ENCODE results near the gene SMIM35. TPM values are rescaled to one million over a fixed set of nuclear protein-coding genes. Genes with fewer than 3 reads are reported as not detected.

Gene SMIM35
- total and polyA plus RNA-seq, 7 donors = 0.09 TPM; not detected in 6

DNA sequence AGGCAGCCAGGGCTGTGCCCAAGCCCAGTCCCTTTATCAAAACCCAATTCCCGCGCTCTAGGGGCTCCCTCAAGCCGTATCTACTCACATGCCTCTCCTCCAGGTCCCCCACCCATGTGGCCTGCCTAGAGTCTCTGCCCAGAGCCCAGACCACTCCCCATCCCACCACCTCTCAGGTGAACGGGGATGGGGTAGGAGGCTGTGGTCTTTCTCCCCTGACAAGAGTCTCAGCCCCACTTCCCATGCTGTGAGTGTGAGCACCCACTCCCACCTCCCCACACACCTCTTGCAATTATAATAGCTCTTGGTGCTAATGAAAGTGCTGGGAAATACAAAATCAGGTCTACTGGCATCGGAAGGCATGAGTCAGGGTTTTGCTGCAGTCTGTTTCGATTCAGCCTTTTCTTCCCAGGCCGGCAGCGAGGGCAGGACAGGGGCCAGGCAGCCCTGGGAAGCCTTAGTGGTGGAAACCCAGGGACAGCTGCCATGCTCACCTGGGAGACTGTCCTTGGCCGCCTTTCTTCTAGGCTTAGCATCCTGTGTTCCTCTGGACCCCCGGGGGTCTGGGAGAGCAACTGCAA is 26.6 kb downstream of the SMIM35 start:
- Histone ChIP-seq H3K4me1 (peaks cover 15% of the 10 kb centered on the region), H3K36me3 (ENCODE audit: insufficient read depth in 1 of 2, low read depth in 1 of 2) (no peaks in the 10 kb centered on the region), H3K27me3 (ENCODE audit: insufficient read depth in 3 of 3, low read length in 2 of 3) (no peaks in the 10 kb centered on the region), H3K9me3 (no peaks in the 10 kb centered on the region), H3K4me3 (no peak overlapping the region), H3K27ac (peak overlapping the region; percentile 37)
- DNase-seq = peak in 1 of 2 donors; percentile 34
- WGBS, 3 donors = 85 to 88% (median 86%) methylated on average over 9 to 10 of the region's 10 CpGs
- TF ChIP-seq, protein P1, sequence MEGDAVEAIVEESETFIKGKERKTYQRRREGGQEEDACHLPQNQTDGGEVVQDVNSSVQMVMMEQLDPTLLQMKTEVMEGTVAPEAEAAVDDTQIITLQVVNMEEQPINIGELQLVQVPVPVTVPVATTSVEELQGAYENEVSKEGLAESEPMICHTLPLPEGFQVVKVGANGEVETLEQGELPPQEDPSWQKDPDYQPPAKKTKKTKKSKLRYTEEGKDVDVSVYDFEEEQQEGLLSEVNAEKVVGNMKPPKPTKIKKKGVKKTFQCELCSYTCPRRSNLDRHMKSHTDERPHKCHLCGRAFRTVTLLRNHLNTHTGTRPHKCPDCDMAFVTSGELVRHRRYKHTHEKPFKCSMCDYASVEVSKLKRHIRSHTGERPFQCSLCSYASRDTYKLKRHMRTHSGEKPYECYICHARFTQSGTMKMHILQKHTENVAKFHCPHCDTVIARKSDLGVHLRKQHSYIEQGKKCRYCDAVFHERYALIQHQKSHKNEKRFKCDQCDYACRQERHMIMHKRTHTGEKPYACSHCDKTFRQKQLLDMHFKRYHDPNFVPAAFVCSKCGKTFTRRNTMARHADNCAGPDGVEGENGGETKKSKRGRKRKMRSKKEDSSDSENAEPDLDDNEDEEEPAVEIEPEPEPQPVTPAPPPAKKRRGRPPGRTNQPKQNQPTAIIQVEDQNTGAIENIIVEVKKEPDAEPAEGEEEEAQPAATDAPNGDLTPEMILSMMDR (IDR thresholded peaks at IDR 0.05) = no peak
- ATAC-seq = peak in 3 of 4 donors; percentile 14 to 32 (median 19)
- intact Hi-C loops (cut with DNase I) = no loop called here

DNA sequence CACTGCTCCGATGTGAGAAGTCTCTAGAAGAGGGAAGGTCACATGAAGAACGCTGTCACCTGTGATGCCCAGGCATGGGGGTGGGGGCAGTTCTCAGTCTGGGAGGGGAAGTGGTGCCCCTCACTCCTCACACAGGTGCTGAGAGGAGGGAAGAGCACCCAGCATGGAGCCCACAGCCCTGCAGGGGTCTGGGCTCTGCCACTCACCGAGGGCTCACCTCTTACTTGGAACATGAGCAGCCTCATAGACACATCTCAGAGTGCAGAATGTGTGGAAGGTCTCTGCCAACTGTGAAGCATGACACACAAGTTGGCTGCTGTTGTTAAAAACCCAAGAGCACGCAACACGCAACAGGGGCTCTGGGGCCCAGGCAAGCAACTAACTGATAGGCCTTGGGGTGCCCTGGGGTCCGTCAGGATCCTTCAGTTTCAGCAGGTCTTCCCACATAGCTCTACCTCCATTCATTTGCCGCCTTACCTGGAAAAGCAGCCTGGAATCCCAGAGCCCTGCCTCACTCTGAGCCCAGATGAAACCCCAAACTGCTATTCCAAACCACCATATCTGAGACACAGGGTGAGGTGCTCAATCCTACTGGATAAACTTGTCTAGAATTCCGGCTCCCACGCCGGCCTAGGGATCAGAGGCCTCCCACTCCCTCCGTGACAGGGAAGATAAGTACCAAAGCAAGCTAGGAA is 27.4 kb downstream of the SMIM35 start:
- H3K27ac ChIP-seq = peak overlapping the region; percentile 37

DNA sequence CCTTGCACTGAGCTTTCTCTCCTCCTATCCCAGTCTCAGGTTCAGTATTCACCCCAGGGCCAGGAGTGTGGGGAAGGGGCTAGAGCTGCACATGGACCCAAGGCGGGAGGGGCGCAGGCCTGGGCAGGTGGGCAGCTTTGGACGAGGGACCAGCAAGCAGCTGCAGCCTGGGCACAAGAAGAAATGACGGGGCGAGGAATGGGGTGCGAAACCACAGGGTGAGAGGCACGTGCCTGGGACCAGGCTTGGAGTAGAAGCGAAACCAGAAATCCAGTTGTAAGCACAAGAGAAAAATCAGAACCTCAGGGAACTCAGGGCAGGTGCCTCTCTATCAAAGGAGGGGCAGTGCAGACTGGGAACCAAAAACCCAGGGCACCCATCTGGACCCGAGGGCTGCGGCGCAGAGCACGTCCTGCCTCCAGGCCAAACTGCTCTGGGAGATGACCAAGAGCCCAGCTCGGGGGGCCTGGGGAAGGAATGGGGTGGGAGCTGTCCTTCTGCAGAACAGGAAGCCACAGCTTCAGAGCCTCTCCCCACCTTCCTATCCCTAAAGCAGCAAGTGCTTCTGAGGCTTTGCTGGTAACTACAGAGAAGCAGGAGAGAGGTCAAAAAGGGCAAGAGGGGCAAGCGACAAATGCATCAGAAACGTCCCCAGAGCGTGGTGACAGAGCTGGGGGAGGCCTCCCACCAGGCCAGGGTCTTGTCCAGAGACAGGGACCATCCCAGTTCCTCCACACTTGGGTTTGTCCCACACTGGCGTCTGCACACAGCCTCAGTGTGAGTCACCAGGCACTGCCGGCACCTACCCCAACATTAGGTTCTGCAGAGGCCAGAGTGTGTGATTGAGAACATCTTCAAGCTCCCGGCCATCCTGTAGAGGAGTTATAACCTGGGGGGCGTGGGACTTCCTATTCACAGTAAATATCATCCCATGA is 28.2 kb downstream of the SMIM35 start:
- Histone ChIP-seq H3K27ac (no peak overlapping the region), H3K27me3 (ENCODE audit: insufficient read depth in 3 of 3, low read length in 2 of 3) (no peaks in the 10 kb centered on the region), H3K4me1 (peaks cover 15% of the 10 kb centered on the region), H3K4me3 (no peak overlapping the region), H3K9me3 (no peaks in the 10 kb centered on the region), H3K36me3 (ENCODE audit: insufficient read depth in 1 of 2, low read depth in 1 of 2) (no peaks in the 10 kb centered on the region)
- peak in 1 of 2 donors; percentile 32 for DNase-seq
- TF ChIP-seq, protein P1 (IDR thresholded peaks at IDR 0.05) = no peak
- no peak for ATAC-seq
- WGBS, 3 donors = 82 to 86% (median 83%) methylated on average over 20 of the region's 20 CpGs
- intact Hi-C loops (cut with DNase I) = no loop called here

More for the DNA sequence above, 27.4 kb downstream of the SMIM35 start:
- intact Hi-C loops (cut with DNase I) = no loop called here
- H3K36me3 ChIP-seq (ENCODE audit: insufficient read depth in 1 of 2, low read depth in 1 of 2) = no peaks in the 10 kb centered on the region
- peaks cover 15% of the 10 kb centered on the region for H3K4me1 ChIP-seq
- no peak overlapping the region for H3K4me3 ChIP-seq
- WGBS, 3 donors = 86 to 89% (median 88%) methylated on average over 11 of the region's 11 CpGs
- ATAC-seq (peak in 2 of 4 donors; percentile 26 to 31), DNase-seq (peak in 1 of 2 donors; percentile 21)
- no peaks in the 10 kb centered on the region for H3K9me3 ChIP-seq
- no peaks in the 10 kb centered on the region for H3K27me3 ChIP-seq (ENCODE audit: insufficient read depth in 3 of 3, low read length in 2 of 3)
- TF ChIP-seq, protein P1 (IDR thresholded peaks at IDR 0.05) = no peak

DNA sequence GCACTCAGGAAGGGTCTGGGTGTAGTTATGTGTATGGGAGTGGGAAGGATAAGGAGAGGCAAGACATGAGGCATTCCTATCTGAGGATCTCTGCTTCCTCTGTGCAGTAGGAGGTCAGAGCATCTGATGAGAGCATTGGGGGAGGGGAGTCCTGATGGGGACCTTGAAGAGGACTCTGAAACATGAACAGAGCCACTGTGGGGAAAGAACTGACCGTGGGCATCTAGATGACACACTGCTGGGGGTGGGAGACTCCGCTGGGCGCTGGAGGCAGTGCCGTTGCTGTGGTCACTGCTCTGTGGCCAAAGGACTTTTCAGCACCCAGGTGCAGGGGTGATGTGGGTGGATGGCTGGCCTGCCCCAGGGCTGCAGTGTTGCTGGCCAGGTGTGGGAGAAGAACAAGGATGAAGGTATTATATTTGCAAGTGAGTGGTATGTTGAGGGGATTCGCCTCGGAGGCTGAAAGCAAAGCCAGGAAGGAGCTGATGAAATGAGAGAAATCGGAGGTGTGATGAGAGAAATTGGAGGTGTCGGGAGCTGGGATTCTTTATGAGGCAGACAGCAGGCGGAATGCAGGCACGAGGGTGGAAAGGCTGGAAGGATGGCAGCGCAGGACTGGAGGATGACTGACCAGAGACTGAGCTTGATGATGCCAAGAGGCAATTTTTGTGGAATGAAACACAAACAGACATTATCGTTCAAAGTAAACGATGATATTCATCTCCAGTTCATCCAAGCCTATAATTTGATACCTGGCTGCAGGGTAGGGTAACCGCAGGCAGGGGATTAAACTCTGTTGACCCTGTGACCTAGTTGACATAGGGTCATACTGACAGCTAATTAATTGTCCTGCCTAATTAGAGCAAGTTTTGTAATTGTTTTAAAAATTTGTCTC is 29.3 kb downstream of the SMIM35 start:
- Histone ChIP-seq H3K36me3 (ENCODE audit: insufficient read depth in 1 of 2, low read depth in 1 of 2) (no peaks in the 10 kb centered on the region), H3K27ac (no peak overlapping the region), H3K9me3 (no peaks in the 10 kb centered on the region), H3K4me1 (peaks cover 15% of the 10 kb centered on the region), H3K27me3 (ENCODE audit: insufficient read depth in 3 of 3, low read length in 2 of 3) (no peaks in the 10 kb centered on the region), H3K4me3 (no peak overlapping the region)
- intact Hi-C loops (cut with DNase I) = no loop called here
- ATAC-seq = no peak
- 64 to 70% (median 67%) methylated on average over 14 of the region's 14 CpGs for WGBS, 3 donors
- DNase-seq = peak in 1 of 2 donors; percentile 34
- TF ChIP-seq, protein P1 (IDR thresholded peaks at IDR 0.05) = no peak

All from psoas muscle (tissue), 8 donors.